ENCODE data around the gene CEACAM7.

- no peak for TF ChIP-seq CTCF (IDR thresholded peaks at IDR 0.05)
- no peak for TF ChIP-seq EP300 (IDR thresholded peaks at IDR 0.05)
- TF ChIP-seq POLR2A (IDR thresholded peaks at IDR 0.05; ENCODE audit: low read depth), result no peak
Observed at GRCh38 chr19:41624937-41625336, 63.1 kb downstream of the CEACAM7 start.

Measured in esophagus muscularis mucosa (tissue), 4 donors.